NCI-H146 treated with DMSO at 0.1 percent for 48 hours (cell line): Measurements from ENCODE around the gene ATP6V0D1.

ENCODE experiments used
- DNase-seq: peaks from one replicate; lab custom pipeline; 2025; ENCODE audit not compliant: unreplicated experiment; lab: John Stamatoyannopoulos, UW

The ATP6V0D1 gene

GRCh38 chr16:67445913-67446907 is 34.7 kb downstream of the ATP6V0D1 start:
- DNase-seq, result no peak

- DNase-seq, result no peak
Observed at GRCh38 chr16:67445441-67445912, 35.5 kb downstream of the ATP6V0D1 start.

- DNase-seq, result no peak
Observed at GRCh38 chr16:67445126-67445426, 35.9 kb downstream of the ATP6V0D1 start.

- no peak for DNase-seq
Observed at GRCh38 chr16:67444259-67445125, 36.5 kb downstream of the ATP6V0D1 start.

- no peak for DNase-seq
Observed at GRCh38 chr16:67443265-67443664, 37.7 kb downstream of the ATP6V0D1 start.

- DNase-seq, result no peak
Observed at GRCh38 chr16:67442581-67443255, 38.2 kb downstream of the ATP6V0D1 start.

GRCh38 chr16:67441907-67442306 is 39.0 kb downstream of the ATP6V0D1 start:
- DNase-seq, result no peak

- DNase-seq, result no peak
Observed at GRCh38 chr16:67441271-67441753, 39.6 kb downstream of the ATP6V0D1 start.

GRCh38 chr16:67438824-67439393 is 42.0 kb downstream of the ATP6V0D1 start:
- no peak for DNase-seq

- DNase-seq, result no peak
Observed at GRCh38 chr16:67438098-67438791, 42.7 kb downstream of the ATP6V0D1 start.

- DNase-seq, result no peak
Observed at GRCh38 chr16:67437513-67437912, 43.4 kb downstream of the ATP6V0D1 start.

GRCh38 chr16:67436640-67437193 is 44.2 kb downstream of the ATP6V0D1 start:
- DNase-seq, result no peak

GRCh38 chr16:67435758-67436164 is 45.2 kb downstream of the ATP6V0D1 start:
- DNase-seq, result no peak

GRCh38 chr16:67433131-67433719 is 47.7 kb downstream of the ATP6V0D1 start:
- no peak for DNase-seq

GRCh38 chr16:67432506-67432890 is 48.5 kb downstream of the ATP6V0D1 start:
- DNase-seq, result no peak

GRCh38 chr16:67431775-67432505 is 49.0 kb downstream of the ATP6V0D1 start:
- no peak for DNase-seq

GRCh38 chr16:67430977-67431774 is 49.8 kb downstream of the ATP6V0D1 start, which contains the start of gene HSD11B2:
TSS of gene HSD11B2 (plus strand) at chr16:67431121. CDS start at chr16:67431249, 128 bp downstream.
- DNase-seq, result no peak

GRCh38 chr16:67430504-67430976 is 50.4 kb downstream of the ATP6V0D1 start:
- no peak for DNase-seq
